Natural killer cell (primary cell): ENCODE results near the gene EVI2A. TPM values are rescaled to one million over a fixed set of nuclear protein-coding genes. Genes with fewer than 3 reads are reported as not detected.
A peak's percentile ranks its signal among the peaks of the same experiment; 100 is the strongest.

Source experiments
- ATAC-seq, 3 donors: fragments of 150-1000 bp in 2 of 3; fragments of 200-7000 bp in 1 of 3; cut with Tn5 transposase; 1 replicate in 1 of 3; 2 replicates in 2 of 3; pipeline ENCODE4 v1.10.0; 2021; ENCODE audit warnings: mild to moderate bottlenecking in 2 of 3, moderate library complexity in 2 of 3
- DNase-seq, 2 donors: peaks; one replicate each; pipeline versions ENCODE4 v3.0.0 to v3.0.0-alpha.2; 2013 to 2021; ENCODE audit warnings: mixed read lengths in 1 of 2
- H3K27ac ChIP-seq: one replicate; pipeline ENCODE4 v1.5.1; 2013; ENCODE audit warnings: mild to moderate bottlenecking, low read length
- H3K27me3 ChIP-seq: one replicate; pipeline ENCODE4 v1.6.1; 2013; ENCODE audit warnings: low read length; ENCODE audit not compliant: control insufficient read depth, insufficient read depth
- H3K36me3 ChIP-seq: one replicate; pipeline ENCODE4 v1.6.1; 2013; ENCODE audit warnings: low read length; ENCODE audit not compliant: control insufficient read depth, insufficient read depth
- H3K4me1 ChIP-seq: one replicate; pipeline ENCODE4 v1.6.1; 2013; ENCODE audit warnings: low read length; ENCODE audit not compliant: control insufficient read depth, insufficient read depth
- H3K4me3 ChIP-seq: one replicate; pipeline ENCODE4 v1.5.1; 2013; ENCODE audit warnings: low read length
- H3K9me3 ChIP-seq: one replicate; pipeline ENCODE4 v1.6.1; 2013; ENCODE audit warnings: low read length; ENCODE audit not compliant: control insufficient read depth, insufficient read depth
- H3K27ac Mint-ChIP-seq, 2 donors: one replicate each; pipeline ENCODE4 v1.8.0; 2022; ENCODE audit warnings: mild to moderate bottlenecking in 2 of 2, mixed read lengths in 2 of 2, moderate library complexity in 1 of 2
- H3K27me3 Mint-ChIP-seq, 2 donors: one replicate each; pipeline ENCODE4 v1.8.0; 2022; ENCODE audit warnings: low read depth in 2 of 2, mixed read lengths in 2 of 2
- H3K36me3 Mint-ChIP-seq: one replicate; pipeline ENCODE4 v1.8.0; 2022; ENCODE audit warnings: mixed read lengths
- H3K4me1 Mint-ChIP-seq, 2 donors: one replicate each; pipeline ENCODE4 v1.8.0; 2022; ENCODE audit warnings: mixed read lengths in 2 of 2
- H3K4me3 Mint-ChIP-seq: one replicate; pipeline ENCODE4 v1.8.0; 2022; ENCODE audit warnings: mild to moderate bottlenecking, moderate library complexity, mixed read lengths
- H3K9me3 Mint-ChIP-seq, 2 donors: one replicate each; pipeline ENCODE4 v1.8.0; 2022; ENCODE audit warnings: mixed read lengths in 2 of 2
- WGBS: methylation state at CpG from one replicate; pipeline ENCODE4 v1.1.7; 2013; ENCODE audit warnings: missing lambda C conversion rate; ENCODE audit not compliant: insufficient coverage; 5-methylcytosine and 5-hydroxymethylcytosine counted together
- intact Hi-C: fragments of 100-400 bp; cut with micrococcal nuclease; formaldehyde crosslinking; loops from one replicate; pipeline ENCODE4 v1.14.2; 2022
- total RNA-seq, 4 donors: library from RNA; stranded (reverse); fragments of 120-200 nt in 1 of 4; gene quantifications; one replicate each; pipeline versions ENCODE4 v1.2.3 to v1.2.4, GENCODE V29; 2013 to 2022
- TF ChIP-seq, protein P1 (sequence below): fragments of 200-600 bp; IDR thresholded peaks from one replicate; pipeline ENCODE4 v1.8.0; 2022; ENCODE audit warnings: antibody characterized with exemption

Gene EVI2A
- total RNA-seq, 3 donors from 2014 or later (not counting 1 experiment from before 2014, with no cell fraction given): 20.9 to 33.0 (median 32.4) TPM

DNA sequence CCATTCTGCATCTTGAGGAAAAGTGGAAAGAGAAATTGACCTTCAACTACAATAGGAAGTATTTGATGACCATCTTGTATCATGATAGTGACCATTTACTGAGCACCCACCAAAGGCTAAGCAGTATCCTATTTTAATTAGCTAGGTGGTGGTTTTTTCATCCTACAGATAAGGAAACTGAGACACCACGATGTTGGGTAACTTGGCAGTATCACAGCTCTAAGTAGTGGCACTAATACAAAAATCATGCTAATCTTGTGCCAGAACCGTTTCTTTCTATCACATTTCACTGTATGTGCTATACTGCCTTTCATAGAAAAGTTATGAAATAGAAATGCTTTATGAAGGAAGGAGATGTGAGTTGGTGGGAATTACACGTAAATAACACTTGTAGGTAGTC, 9.9 kb downstream of the EVI2A start:
- H3K9me3 ChIP-seq: no peaks in the 10 kb centered on the region
- no peaks in the 10 kb centered on the region for H3K27me3 ChIP-seq
- Mint-ChIP-seq H3K27ac (peak overlapping the region; percentile 88 to 89), H3K27me3 (no peaks in the 10 kb centered on the region), H3K9me3 (no peaks in the 10 kb centered on the region), H3K4me3 (peak overlapping the region; percentile 95), H3K36me3 (no peaks in the 10 kb centered on the region), H3K4me1 (peaks cover 60 to 75% of the 10 kb centered on the region in 2 donors)
- peaks cover 24% of the 10 kb centered on the region for H3K4me1 ChIP-seq
- WGBS: 9% methylated on average over 1 of the region's 3 CpGs
- peak overlapping the region; percentile 86 for H3K27ac ChIP-seq
- DNase-seq (peak in 1 of 2 donors; percentile 43), ATAC-seq (no peak)
- peaks cover 2% of the 10 kb centered on the region for H3K36me3 ChIP-seq
- H3K4me3 ChIP-seq: peak overlapping the region; percentile 62
- intact Hi-C loops: loop anchor here (1.0 kb wide), 1 partner anchor 10 kb away; the partner anchor contains the start of gene EVI2A
- TF ChIP-seq, protein P1, sequence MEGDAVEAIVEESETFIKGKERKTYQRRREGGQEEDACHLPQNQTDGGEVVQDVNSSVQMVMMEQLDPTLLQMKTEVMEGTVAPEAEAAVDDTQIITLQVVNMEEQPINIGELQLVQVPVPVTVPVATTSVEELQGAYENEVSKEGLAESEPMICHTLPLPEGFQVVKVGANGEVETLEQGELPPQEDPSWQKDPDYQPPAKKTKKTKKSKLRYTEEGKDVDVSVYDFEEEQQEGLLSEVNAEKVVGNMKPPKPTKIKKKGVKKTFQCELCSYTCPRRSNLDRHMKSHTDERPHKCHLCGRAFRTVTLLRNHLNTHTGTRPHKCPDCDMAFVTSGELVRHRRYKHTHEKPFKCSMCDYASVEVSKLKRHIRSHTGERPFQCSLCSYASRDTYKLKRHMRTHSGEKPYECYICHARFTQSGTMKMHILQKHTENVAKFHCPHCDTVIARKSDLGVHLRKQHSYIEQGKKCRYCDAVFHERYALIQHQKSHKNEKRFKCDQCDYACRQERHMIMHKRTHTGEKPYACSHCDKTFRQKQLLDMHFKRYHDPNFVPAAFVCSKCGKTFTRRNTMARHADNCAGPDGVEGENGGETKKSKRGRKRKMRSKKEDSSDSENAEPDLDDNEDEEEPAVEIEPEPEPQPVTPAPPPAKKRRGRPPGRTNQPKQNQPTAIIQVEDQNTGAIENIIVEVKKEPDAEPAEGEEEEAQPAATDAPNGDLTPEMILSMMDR: no peak

DNA sequence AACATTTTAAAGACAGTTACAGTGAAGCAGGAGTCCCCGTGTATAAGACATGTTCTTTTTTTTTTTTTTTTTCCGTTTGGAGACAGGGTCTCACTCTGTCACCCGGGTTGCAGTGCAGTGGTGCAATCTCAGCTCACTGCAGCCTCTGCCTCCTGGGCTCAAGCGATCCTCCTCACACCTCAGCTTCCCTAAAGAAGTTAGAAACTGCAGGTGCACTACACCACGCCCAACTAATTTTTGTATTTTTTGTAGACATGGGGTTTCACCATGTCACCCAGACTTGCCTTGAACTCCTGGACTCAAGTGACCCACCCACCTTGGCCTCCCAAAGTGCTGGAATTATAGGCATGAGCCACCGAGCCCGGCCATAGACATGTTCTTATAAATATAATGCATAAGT, 10.5 kb downstream of the EVI2A start:
- Histone ChIP-seq H3K36me3 (peaks cover 9% of the 10 kb centered on the region), H3K27me3 (no peaks in the 10 kb centered on the region), H3K27ac (peak overlapping the region; percentile 86), H3K9me3 (no peaks in the 10 kb centered on the region), H3K4me3 (peak overlapping the region; percentile 62), H3K4me1 (peaks cover 22% of the 10 kb centered on the region)
- WGBS: 4% methylated on average over 6 of the region's 7 CpGs
- H3K27ac Mint-ChIP-seq: peak overlapping the region; percentile 88 to 89
- H3K27me3 Mint-ChIP-seq: no peaks in the 10 kb centered on the region
- peaks cover 66 to 72% of the 10 kb centered on the region in 2 donors for H3K4me1 Mint-ChIP-seq
- TF ChIP-seq, protein P1: no peak
- intact Hi-C loops: loop anchor here (1.0 kb wide), 1 partner anchor 10 kb away; the partner anchor contains the start of gene EVI2A
- H3K36me3 Mint-ChIP-seq: no peaks in the 10 kb centered on the region
- peak overlapping the region; percentile 95 for H3K4me3 Mint-ChIP-seq
- ATAC-seq (no peak), DNase-seq (peak in 1 of 2 donors; percentile 51)
- H3K9me3 Mint-ChIP-seq: no peaks in the 10 kb centered on the region

DNA sequence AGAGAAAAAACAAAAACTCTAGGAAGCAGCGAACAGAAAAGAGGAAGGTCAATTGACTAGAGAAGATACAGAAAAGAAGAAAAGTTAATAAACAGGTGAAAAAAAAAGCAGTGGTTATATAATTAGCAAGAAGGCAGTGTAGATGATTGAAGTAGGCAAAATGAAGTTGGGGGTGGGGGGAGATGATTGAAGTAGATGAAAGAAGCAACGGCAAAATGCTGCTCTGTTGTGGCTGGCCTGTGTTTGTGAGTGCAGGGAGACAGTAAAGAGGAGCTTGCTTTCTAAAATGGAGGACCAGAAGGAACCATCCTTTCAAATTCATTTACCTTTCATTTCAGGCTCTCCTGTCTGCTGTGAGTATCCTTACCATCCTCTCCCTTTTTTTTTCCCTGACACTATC, 11.2 kb downstream of the EVI2A start:
- TF ChIP-seq, protein P1: no peak
- ATAC-seq: peak; percentile 13 to 50 (median 44)
- Mint-ChIP-seq H3K27me3 (no peaks in the 10 kb centered on the region), H3K9me3 (no peaks in the 10 kb centered on the region), H3K27ac (peak overlapping the region; percentile 88 to 89), H3K4me3 (peak overlapping the region; percentile 95), H3K4me1 (peaks cover 71 to 72% of the 10 kb centered on the region in 2 donors), H3K36me3 (peaks cover 2% of the 10 kb centered on the region)
- peak overlapping the region; percentile 62 for H3K4me3 ChIP-seq
- intact Hi-C loops: no loop called here
- 0% methylated on average over 2 of the region's 2 CpGs for WGBS
- H3K4me1 ChIP-seq: peaks cover 18% of the 10 kb centered on the region
- no peaks in the 10 kb centered on the region for H3K27me3 ChIP-seq
- H3K36me3 ChIP-seq: peaks cover 15% of the 10 kb centered on the region
- peak overlapping the region; percentile 86 for H3K27ac ChIP-seq
- peak in 1 of 2 donors; percentile 91 for DNase-seq
- no peaks in the 10 kb centered on the region for H3K9me3 ChIP-seq

DNA sequence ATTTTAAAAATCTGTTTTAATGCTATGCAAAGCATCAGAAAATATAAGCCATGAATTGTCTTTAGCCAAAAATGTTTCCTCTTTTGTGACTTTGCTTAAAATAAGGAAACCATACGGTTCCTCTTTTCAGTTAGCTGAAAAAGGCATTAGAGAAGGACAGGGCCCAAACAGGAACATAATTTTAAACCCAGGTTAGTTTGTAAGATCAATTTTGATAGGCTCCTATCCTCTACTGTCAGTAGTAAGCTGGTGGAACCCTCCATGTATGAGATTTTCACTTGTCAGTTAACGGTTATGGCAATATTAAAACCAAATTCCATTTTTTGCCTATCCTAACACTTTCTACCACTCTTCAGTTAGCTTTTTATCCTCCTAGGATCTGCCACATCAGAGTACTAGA, 11.9 kb downstream of the EVI2A start:
- peak overlapping the region; percentile 95 for H3K4me3 Mint-ChIP-seq
- peak overlapping the region; percentile 88 to 89 for H3K27ac Mint-ChIP-seq
- H3K9me3 Mint-ChIP-seq: no peaks in the 10 kb centered on the region
- DNase-seq: peak in 1 of 2 donors; percentile 65
- peak; percentile 28 to 66 (median 53) for ATAC-seq
- Histone ChIP-seq H3K36me3 (peaks cover 22% of the 10 kb centered on the region), H3K4me3 (peak overlapping the region; percentile 62), H3K27me3 (no peaks in the 10 kb centered on the region), H3K27ac (peak overlapping the region; percentile 86), H3K4me1 (peaks cover 18% of the 10 kb centered on the region), H3K9me3 (no peaks in the 10 kb centered on the region)
- peaks cover 74 to 75% of the 10 kb centered on the region in 2 donors for H3K4me1 Mint-ChIP-seq
- no peaks in the 10 kb centered on the region for H3K27me3 Mint-ChIP-seq
- TF ChIP-seq, protein P1: no peak
- 0% methylated on average over 1 of the region's 2 CpGs for WGBS
- peaks cover 9% of the 10 kb centered on the region for H3K36me3 Mint-ChIP-seq
- intact Hi-C loops: no loop called here
